ENCODE results near the gene SDF4.

Gene SDF4, protein sequence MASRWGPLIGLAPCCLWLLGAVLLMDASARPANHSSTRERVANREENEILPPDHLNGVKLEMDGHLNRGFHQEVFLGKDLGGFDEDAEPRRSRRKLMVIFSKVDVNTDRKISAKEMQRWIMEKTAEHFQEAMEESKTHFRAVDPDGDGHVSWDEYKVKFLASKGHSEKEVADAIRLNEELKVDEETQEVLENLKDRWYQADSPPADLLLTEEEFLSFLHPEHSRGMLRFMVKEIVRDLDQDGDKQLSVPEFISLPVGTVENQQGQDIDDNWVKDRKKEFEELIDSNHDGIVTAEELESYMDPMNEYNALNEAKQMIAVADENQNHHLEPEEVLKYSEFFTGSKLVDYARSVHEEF

DNA sequence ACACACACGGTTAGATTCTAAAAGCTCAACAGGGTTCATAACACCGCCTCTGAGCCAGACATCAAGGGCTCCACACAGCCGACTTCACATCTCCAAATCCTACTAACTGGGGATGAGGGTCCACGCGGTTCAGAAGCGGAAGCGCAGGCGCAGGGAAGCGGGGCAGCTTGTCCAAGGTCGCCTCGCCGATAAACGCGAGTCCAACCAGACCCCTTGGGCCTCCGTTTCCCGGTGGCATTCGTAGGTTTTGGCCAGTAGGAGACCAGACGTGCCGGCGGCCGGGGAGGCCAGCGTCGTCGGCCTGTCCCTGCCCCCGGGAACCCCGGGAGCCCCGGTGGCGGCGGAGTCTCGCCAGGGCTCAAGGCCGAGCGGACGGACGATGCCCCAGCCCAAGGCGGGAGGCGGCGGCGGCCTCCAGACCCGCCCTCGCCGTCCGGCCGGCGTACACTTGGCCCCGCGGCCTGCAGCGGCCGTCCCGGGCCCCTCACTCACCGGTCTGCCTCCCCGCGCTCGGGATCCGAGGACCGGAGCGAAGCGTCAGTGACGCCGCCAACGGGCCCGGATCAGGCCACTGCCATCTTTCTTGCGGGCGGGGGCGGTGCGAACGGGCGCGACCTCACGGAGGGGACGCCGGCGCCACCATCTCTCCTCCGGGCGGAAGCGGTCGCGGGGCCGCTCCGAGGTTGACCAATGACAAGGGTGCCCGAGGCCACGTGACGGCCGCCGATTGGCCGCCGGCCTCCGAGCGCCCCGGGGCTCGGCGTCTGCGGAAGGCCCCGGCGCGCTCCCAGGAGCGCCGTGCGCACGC, at the start of gene SDF4:
SDF4 (minus strand) TSS at position 602 of the 808 bp plus-strand sequence. CDS start 3,229 bp downstream, outside the sequence.
- DNase-seq = peak; percentile 96

DNA sequence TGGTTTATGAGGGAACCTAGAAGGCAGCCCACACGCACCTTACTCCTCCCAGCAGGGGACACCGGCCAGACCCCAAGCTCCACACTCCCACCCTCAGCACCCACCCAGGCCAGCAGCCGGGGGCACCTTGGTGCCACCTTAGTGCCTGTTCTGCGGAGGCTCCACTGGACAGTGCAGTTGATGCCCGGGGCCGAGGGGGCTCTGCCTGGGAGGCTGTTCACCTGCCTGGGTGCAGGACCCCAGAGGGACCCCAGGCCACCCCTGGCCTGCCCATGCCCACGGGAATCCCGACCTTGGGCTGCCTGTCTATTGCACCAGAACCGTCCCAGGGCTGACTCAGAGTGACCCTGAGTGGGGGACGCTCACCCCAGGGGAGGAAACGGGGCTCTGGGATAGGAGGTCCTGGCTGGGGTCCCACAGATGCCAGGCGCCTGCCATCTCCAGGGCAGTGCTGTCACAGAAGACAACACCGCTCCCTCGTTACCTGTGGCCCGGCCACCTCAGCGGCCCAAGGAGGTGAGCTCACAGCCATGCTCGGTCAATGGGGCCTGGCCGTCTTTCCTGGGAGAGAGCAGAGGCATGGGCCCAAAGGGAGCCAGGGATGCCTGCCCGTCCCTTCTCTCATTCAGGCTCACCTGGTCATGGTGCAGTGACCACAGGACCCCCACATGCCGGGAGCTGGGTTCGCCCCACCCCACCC, 49.1 kb upstream of the SDF4 start:
- no peak for DNase-seq

DNA sequence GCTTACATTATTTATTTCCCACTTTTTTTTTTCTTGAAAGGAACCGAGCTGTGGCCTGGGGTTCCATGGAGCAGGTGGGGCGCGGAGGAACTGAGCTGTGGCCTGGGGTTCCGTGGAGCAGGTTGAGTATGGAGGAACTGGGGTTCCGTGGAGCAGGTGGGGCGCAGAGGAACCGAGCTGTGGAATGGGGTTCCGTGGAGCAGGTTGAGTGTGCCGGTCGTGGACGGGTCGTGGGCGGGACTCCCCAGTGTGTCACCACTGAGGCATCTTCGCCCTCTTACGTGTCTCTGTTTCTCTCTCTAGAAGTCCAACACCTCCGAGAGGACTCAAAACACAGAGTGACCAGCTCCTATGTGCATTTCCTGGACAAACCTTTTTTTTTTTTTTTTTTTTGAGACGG, 47.2 kb upstream of the SDF4 start:
- DNase-seq = no peak

DNA sequence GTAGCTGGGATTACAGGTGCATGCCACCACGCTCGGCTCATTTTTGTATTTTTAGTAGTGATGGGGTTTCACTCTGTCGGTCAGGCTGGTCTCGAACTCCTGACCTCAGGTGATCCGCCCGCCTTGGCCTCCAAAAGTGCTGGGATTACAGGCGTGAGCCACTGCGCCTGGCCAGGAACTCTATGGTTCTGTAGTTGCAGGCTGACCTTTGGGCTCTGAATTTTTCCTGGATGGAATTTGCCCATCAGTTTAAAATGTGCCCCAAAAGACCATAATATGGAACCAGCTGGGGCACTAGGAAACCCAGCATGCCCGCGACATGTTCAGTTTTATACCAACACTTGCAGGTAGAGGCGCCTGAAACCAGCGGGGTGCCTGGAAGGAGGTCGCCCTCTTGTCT, 46.8 kb upstream of the SDF4 start:
- no peak for DNase-seq

DNA sequence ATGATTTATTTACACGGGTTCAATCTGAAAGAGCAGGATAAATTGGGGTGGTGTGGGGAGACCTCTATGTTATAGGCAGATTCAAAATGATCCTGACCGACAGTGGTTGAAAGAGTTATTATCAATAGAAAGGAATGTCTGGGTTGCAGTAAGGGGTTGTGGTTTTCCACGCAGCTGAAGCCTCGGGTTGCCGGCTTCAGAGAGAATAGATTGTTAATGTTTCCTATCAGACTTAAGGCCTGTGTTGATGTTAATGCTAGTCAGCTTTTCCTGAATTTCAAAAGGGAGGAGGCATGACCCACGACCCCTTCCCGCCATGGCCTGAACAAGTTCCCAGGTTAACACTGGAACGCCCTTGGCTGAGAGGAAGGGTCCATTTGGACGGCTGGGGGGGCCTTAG, 44.0 kb upstream of the SDF4 start:
- no peak for DNase-seq

DNA sequence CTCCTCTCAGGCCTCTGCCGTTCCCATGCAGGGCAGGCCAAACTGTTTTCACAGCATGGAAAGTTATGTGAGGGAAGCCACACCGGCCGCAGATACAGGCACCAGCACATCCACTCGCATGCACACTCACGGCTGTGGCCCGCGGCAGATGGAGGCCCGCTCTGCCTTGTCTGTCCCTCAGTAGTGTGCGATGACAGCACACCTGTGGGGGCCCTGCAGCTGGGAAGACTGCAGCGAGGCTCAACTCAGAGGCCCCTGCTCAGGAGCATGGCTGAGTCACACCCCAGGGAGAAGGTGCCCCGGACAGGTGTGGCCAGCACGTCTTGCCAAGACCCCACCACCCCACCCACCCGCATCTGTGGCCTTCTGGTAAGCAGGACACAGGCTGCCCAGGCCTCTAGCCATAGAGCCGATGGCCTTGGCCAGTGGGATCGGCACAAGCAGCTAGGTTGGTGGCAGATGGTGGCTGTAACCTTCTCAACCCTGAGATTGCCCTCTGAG, 43.2 kb upstream of the SDF4 start:
- DNase-seq = no peak

DNA sequence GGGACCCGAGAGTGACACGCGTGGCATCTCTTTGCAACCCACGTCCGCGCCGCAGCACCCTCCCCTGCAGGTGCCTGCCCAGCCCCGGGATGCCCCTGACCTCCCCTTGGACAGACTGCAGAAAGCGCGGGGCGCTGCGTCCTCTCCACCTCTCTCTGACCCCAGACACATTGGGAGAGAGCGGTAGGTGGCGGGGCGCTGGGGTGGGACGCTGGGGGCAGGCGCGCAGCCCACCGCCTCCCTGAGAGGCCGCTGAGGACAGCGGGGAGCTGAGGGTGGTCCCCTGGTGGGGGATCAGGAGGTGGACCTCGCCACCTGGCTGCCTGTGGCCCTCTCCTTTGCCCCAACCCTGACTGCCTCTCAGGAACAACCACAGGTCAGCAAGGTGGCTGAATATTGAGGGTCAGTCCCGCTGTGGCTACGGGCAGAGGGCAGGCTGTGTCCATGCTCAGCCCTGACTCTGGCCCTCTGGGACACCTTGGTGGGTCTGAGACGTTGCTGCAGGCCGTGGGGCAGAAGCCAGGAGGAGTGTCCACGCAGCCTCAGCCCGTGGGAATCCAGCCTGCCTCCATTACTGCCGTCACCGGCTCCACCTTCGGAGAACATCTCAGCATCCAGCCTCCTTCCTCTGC, 42.6 kb upstream of the SDF4 start:
- peak; percentile 75 for DNase-seq

DNA sequence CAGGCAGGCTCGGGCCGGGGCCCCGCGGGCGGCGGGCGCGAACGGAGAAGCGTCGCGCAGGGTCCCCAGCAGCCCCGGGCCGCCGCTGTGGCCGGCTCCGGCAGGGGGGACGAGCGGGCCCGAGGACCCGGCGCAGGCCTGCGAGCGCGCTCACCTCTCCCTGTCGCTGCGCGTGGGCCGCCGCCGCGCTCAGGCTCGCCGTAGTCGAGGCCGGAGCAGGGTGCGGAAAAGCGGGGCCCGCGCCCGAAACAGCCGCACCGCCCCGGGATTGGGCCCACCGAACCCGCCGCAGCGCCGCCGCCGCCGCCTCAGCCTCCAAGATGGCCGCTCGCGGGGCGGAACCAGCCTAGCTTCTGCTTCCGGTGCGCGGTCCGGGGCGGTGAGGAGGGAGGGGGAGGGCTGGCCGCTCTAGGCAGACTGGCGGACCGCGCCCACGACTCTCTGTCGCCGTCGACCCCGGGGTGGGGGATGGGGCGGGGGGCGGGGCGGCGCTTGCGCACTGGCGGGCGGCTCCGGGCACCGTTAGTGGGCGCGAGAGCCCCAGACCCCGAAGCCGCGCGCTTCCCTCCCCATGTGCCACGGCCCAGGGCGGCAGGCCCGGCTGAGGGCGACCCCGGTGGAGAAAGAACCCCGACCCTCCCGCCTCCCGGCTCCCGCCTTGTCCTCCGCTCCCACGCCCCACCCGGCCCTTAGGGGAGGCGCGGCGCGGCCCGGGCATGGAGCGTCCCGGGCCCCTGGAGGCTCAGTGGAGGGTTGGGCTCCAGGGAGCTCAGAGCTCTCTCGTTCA, 41.9 kb upstream of the SDF4 start, which contains the start of gene UBE2J2:
UBE2J2 (minus strand) TSS at position 343 of the 787 bp plus-strand sequence. CDS start 5,862 bp downstream, outside the sequence.
- peak; percentile 80 for DNase-seq

DNA sequence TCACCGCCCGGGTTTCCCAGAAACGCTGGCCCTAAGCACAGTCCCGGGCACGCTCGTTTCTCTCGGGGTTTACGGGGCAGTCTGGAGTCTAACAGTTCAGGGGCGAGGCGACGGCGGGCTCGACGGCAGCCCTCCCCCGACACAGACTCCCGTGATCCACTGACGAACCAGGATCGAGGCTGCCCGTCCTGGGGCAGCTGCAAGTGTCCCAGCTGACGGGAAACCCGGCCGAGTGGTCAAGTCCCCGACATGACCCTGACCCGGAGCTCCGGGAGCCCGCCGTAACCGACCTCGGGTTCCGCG, 41.4 kb upstream of the SDF4 start:
- DNase-seq = no peak

DNA sequence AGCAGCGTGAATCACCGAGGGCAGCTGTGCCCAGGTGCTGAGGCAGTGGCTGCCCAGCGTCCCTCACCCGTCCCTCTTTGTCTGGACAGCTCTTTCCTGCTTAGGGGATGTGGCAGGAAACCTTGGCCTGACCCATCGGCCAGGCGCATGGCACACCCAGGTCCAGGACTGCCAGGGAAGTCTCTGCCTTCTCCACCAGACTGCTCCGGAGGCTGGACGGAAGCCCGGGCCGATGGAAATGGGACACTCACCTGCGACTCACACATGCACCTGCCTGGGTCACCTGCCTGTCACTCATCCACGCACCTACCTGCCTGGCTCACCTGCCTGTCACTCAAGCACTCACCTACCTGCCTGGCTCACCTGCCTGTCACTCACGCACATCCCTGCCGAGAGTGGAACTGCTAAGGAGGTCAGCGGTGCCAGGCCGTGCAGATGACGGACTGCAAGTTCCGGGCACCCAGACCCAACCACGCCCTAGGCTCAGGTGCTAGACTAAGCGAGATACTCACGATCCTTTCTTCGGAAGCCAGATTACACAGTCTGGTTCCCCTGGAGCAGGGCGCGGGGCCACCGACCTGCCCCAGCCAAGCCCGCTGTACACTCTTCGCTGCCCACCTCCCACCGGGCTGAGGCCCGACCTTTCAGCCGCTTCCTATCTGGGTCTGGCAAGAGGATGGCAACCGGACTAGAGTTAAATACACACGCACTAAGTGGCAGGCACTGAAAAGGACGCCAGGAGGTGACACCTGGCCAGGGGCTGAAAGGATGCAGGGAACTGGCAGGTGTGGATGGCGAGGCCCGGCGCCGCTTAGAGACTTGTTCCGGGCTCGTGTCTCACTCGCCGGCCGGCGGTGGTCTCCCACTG, 40.8 kb upstream of the SDF4 start:
- DNase-seq = no peak

DNA sequence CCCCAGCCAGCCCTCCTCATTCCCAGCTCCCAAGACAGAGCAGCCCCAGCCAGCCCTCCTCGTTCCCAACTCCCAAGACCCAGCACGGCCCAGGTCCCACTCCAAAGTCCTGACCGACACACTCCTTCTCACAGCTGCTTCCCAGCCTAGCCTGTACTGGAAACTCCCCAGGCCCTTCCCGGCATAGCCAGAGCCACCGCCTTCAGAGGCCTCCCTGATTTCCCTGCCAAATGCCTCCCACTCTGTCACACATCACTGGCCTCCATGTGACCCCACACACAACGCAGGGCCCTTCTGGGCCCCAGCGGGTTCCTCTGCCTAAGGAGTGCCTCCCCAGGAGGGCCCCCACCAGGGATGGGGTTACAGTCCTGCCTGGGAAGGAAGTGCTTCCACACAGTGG, 39.0 kb upstream of the SDF4 start:
- DNase-seq = no peak

DNA sequence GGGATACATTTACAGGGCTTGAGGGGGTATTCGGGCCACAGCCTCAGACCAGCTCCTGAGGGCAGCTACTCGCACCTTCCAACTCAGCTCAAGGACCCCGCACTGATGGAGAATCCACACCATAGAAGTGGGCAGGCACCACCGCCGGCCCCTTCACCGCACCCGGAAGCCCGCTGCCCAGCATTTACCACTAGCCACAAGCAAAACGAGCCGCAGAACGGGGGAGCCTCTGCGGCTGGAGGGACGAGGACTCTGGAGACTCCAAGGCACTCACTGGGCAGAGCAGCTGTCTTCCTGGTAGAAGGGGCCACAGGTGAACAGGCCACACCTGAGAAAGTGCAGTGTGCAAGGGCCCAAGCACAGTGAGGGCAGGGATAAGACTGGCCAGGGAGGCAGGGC, 36.5 kb upstream of the SDF4 start:
- DNase-seq = no peak

DNA sequence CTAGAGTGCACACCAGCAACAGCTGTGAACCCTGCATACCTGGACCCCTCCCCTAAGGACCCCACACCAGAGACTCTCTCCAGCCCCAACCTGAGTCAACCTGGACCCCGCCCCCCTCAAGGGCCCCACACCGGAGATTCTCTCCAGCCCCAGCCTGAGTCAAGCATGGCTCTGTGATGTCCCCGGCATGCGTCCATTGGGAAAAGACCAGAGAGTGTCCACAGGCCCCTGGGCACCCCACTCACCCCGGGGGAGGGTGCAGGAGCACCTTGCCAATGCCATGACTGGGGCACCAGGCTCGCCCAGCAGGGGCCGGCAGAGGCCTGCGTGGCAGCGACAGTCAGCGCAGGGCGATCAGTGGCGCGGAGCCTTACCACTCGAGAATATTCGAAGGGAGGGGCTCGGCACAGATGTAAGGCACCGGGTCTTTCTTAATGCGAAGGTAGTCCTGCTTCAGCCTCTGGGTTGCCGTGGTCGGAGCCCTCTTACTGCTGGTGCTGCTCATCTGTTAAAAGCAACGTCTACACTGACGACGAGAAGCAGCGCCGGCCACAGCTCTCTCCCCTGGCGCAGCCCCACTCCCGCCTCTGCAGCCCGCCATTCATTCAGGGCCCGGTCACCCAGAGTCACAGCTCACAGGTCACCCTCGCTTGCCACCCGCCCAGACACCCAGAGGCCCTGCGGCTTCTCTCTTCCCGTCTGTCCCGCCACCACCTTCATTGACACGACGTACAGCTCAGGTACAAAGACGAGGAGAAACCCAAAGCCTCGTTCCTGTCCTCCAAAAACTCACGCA, 35.9 kb upstream of the SDF4 start:
- no peak for DNase-seq

DNA sequence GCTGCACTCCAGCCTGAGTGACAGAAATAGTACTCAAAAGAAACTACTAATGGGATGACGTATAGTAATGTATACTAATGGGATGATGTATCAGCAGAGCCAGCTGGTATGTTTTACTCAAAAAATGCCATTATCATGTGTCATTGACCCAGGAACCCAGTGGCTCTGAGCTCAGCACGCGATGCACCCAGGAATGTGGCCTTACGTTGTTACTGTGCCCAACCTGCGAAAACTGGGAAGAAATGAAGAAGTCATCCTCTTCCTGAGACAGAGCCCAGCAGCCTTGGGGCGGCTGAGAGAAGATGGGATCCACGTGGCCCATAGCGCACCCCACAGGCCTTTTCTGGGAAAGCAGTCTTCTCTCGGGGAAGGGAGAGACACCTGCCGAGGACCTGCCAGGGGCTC, 33.1 kb upstream of the SDF4 start:
- no peak for DNase-seq

DNA sequence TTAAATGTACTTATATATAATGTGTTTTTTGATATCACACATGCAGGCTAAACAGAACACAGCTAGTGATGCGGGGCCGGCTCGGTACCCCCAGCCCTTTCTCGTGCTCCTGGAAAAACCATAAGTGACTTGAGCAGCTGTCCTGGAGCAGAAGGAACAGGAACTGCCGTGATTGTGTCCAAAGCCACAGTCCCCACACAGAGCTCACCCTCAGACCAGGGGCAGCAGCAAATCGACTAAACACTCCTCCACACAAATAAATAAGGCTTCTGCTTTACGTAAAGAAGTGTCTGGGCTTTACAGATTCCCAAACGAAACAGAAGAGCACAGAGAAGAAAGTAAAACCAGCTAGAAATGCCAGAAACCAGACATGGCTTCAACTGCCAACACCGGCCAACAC, 32.2 kb upstream of the SDF4 start:
- DNase-seq = no peak

DNA sequence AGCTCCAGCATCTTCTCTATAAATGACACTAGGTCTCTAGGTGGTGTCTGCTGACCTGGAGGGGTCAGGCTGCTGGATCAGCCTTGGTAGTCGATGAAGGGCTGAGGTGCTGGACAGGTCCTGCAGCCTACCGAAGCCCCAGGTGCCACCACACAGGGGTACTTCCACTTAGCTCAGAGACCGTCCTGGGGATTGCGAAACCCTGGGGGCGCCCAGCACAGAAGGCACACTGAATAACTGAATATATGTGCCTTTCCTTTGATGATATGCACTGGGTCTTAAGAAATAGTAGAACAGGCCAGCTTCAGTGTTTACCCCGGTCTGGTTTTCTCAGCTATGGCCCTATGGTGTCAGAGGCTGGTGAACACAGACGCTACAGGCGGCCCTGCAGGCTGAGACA, 31.0 kb upstream of the SDF4 start:
- DNase-seq = no peak

DNA sequence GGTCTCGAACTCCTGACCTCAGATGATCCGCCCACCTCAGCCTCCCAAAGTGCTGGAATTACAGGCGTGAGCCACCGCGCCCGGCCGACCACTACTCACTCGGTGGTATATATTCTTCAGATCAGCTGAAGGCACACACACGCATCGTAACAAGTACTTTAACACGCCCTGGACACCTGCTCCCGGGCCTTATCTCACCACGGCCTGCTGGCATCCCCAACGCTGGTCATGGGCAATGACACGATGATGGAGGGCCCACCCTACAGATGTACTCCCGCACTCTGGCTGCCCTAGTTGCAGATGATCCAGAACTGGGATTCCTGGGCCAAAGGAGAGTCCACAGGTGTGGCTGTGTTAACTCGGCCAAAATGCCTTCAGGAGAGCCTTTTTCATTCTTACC, 30.3 kb upstream of the SDF4 start:
- no peak for DNase-seq

DNA sequence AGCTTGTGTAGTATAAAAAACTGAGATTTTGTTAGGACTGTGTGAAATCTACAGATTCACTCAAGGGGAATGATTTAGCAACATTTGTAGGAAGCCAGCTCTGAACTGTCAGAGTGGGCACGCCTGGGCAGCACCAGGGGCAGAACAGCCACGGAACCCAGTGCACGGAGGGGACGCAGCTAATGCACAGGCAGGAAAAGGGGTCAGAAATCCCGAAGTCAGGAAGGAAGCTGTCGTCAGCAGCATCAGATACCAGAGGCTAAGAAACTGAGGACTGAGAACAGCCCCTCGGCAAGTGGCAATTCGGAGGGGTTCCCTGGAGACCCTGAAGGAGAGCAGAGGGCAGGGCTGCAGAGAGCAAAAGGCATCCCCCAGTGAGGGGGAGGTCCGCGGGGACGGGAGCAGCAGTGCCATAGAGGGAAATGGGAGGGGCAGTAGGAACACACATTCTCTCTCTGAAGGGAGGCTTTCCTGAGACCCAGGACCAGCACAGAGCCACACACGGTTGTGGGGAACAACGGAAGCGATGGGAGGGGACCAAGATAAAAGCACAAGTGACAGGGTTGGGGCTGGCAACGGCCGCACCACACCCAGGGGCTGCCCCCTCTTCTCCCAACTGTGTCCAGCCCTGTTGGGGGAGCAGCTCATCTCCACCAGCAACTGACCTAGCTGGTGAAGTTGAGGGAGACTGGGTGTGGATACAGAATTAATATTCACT, 29.2 kb upstream of the SDF4 start:
- DNase-seq = no peak

DNA sequence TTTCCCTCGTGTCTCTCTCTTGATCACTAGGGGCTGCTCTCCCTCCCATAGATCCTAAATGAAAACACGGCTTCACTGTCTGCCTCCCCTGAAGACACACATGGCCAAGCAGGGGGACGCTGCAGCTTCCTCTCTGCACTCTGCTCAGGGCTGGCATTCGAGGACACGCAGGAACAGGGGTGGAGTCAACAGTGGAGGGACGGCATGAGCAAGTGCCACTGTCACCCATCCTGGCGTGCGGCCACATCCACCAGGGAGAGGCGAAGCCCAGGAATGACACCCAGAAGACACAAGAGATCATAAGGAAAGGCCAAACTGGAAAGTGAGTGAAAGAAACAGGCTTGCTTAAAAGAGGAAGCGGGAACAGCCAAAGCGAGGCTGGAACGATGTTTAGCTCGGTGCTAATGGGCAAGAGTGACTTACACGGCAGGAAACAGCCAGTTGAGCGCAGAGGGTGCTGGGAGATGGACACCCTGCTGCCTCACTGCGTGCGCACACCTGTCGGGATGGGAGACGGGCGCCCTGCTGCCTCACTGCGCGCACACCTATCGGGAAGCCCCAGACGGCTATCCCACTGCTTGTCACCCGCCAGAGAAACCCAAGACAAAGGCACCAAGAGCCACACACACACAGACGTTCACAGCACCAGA, 28.3 kb upstream of the SDF4 start:
- DNase-seq = no peak
